ENCODE results near the gene DEGS2.

DNA sequence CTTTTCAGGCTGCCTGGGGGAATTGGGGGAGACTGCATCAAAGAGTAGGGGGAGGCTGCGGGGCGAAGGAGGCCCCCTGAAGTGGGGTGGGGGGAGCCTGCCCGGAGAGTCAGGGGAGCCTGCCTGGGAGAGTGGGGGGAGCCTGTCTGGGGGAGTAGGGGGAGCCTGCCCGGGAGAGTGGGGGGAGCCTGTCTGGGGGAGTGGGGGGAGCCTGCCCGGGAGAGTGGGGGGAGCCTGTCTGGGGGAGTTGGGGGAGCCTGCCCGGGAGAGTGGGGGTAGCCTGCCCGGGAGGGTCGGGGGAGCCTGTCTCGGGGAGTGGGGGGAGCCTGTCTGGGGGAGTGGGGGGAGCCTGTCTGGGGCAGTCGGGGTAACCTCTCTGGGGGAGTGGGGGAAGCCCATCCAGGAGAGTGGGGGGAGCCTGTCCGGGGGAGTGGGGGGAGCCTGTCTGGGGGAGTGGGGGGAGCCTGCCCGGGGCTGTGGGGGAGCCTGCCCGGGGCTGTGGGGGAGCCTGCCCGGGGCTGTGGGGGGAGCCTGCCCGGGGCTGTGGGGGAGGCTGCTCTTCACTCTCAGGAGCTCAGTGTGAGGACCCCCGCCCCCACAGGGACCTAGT is 6.5 kb upstream of the DEGS2 start:
- TF ChIP-seq EZH2 (conservative IDR thresholded peaks at IDR 0.05; ENCODE audit: low read depth, low read length), result no peak
- no peak for TF ChIP-seq ERF (CRISPR knock-in tag; IDR thresholded peaks at IDR 0.05)
- TF ChIP-seq UBTF (CRISPR knock-in tag; IDR thresholded peaks at IDR 0.05), result no peak
- no peak for TF ChIP-seq E2F1 (CRISPR knock-in tag; IDR thresholded peaks at IDR 0.05)
- no peak for TF ChIP-seq POLR2A (IDR thresholded peaks at IDR 0.05; ENCODE audit: insufficient read depth in 1 of 2, low read depth in 2 of 2, low read length in 2 of 2)
- TF ChIP-seq MED13 (CRISPR knock-in tag; IDR thresholded peaks at IDR 0.05), result no peak
- no peak for TF ChIP-seq REST (IDR thresholded peaks at IDR 0.05; ENCODE audit: borderline replicate concordance in 1 of 2, low read depth in 1 of 2, low read length in 2 of 2)
- TF ChIP-seq TAF1 (CRISPR knock-in tag; IDR thresholded peaks at IDR 0.05), result no peak
- TF ChIP-seq IKZF1 (IDR thresholded peaks at IDR 0.05), result no peak
- no peak for TF ChIP-seq POLR2AphosphoS5 (IDR thresholded peaks at IDR 0.05; ENCODE audit: low read depth, low read length)
- no peak for TF ChIP-seq ZNF24 (IDR thresholded peaks at IDR 0.05)
- no peak for TF ChIP-seq ZBTB49 (CRISPR knock-in tag; IDR thresholded peaks at IDR 0.05; ENCODE audit: borderline replicate concordance)
- no peak for TF ChIP-seq ETV6 (CRISPR knock-in tag; conservative IDR thresholded peaks at IDR 0.05)

Data from HepG2 (cell line).